C1 segment of cervical spinal cord (tissue), 14 donors: ENCODE measurements around the gene BCLAF1.
"Not testable (repeated sequence)": the region's sequence is repeated elsewhere in the genome, so short reads cannot be mapped to it uniquely, and the experiment has no call there.

Source experiments
- DNase-seq, 14 donors: peaks; one replicate each; lab custom pipeline; 2025; lab: John Stamatoyannopoulos, UW

The BCLAF1 gene

GRCh38 chr6:136312975-136313374 lies 23.3 kb upstream of the BCLAF1 start:
- no peak for DNase-seq

DNA sequence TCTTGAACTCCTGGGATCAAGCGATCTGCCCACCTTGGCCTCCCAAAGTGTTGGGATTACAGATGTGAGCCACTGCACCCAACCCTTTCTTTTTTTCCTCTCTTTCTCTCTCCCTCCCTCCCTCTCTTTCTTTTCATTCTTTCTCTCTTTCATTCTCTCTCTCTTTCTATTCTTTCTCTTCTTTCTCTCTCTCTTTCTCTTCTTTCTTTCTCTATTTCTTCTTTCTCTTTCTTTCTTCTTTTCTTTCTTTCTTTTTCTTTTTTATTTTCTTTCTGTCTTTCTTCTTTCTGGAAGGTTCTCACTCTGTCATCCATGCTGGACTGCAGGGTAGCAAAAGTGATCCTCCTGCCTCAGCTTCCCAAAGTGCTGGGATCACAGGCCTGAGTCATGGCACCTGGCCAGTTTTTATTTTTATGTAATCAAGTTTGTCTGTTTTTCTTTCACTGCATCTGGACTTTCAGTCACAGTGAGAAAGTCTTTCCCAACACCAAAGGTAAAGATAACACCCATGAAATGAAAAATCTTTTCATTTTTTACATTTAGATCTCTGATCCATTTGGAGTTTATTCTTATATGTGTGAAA lies 20.2 kb upstream of the BCLAF1 start:
- DNase-seq, result no peak

DNA sequence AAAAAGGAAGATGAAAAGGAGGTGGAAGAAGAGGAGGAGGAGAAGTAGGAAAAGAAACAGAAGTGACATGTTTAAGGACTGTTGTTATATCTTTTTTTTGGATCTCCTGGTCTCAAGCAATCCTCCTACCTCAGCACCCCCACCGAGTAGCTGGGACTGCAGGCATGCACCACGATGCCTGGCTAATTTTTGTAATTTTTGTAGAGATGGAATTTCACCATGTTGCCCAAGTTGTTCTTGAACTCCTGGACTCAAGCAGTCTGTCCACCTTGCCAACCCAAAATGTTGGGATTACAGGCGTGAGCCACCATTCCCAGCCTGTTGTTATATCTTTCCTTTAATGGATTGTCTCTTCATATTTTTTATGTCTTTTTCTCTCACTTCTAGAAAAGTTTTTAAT lies 19.5 kb upstream of the BCLAF1 start:
- DNase-seq, result no peak

- not testable (repeated sequence) for DNase-seq
Measured at GRCh38 chr6:136308469-136308868, 18.8 kb upstream of the BCLAF1 start.

DNA sequence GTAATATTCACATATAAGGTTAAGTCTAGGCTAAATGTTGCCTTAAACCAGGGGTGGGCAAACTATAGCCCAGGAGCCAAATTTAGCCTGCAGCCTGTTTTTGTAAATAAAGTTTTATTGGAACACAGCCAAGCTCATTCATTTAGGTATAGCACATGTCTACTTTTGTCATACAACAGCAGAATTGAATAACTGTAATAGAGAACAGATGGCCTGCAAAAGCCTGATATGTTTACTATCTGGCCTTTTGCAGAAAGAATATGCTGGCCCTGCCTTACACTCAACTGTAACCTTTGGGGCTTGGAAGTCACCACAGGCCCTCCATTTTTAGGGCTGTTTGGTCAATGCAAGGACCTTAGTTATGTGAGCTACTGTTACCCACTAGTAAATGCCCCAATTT lies 17.7 kb upstream of the BCLAF1 start:
- DNase-seq, result no peak

DNA sequence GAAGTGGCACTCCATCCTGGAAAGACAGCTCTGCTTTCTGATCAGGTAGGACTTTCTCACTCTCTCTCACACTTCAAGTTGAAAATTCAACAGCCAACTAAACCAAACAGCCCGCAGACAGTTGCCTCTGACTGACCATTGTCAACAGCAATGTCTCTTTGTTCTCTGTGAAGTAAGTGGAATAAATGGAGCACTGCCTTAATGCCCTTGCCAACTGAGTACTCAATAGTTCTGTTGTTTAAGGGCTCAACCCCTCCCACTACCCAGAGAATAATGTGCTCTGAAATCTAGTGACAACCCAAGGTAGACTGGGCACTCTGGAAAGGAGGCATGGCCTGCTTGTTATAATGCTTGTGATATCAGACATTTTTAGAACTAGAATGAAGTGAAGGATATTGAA lies 16.8 kb upstream of the BCLAF1 start:
- peak in 8 of 14 donors; percentile 24 to 64 (median 48) for DNase-seq

- DNase-seq, result no peak
Measured at GRCh38 chr6:136304410-136304809, 14.8 kb upstream of the BCLAF1 start.

DNA sequence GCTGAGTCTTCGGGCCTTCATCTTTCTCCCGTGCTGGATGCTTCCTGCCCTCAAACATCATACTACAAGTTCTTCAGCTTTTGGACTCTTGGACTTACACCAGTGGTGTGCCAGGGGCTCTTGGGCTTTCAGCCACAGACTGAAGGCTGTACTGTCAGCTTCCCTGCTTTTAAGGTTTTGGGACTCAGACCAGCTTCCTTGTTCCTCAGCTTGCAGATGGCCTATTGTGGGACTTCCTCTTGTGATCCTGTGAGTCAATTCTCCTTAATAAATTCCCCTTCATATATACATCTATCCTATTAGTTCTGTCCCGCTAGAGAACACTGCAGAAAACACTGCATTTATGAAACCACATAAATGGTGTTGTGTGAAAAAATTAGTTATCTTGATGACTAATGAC lies 13.9 kb upstream of the BCLAF1 start:
- no peak for DNase-seq

DNA sequence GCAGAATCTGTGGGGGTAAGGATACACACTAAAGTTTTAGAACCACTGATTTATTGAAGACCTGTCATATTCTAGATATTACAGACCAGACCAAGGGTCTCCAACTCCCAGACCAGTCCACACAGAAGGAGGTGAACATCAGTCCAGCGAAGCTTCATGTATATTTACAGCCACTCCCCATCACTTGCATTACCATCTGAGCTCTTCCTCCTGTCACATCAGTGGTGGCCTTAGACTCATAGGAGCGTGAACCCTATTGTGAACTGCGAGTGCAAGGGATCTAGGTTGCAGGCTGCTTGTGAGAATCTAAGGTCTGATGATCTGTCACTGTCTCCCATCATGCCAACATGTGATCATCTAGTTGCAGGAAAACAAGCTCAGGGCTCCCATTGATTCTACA lies 5.0 kb upstream of the BCLAF1 start:
- no peak for DNase-seq

- DNase-seq, result peak in 7 of 14 donors; percentile 26 to 86 (median 76)
Measured at GRCh38 chr6:136290410-136291010, 864 bp upstream of the BCLAF1 start.

- DNase-seq, result peak; percentile 36 to 91 (median 84)
Measured at GRCh38 chr6:136289327-136289578, 393 bp downstream of the BCLAF1 start.

GRCh38 chr6:136288566-136289326 lies 900 bp downstream of the BCLAF1 start:
- DNase-seq, result peak in 12 of 14 donors; percentile 27 to 83 (median 72)

DNA sequence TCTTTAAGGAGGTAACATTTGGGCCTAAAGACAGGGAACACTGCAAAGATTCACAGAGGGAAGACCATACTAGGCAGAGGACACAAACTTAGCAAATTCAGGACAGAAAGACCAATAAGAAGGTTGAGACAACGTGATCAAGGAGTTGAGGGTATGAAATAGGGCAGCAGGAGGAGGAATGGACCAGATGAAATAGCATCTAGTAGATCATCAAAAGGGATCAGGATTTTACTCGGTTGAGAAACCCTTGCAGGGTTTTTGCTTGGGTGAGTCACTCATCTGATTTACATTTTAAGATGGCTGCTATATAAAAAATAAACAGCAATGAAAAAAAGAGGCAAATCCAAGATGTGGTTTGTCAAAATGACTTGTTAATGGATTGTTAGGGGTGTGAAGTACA lies 4.7 kb downstream of the BCLAF1 start:
- DNase-seq, result no peak

- no peak for DNase-seq
Measured at GRCh38 chr6:136282906-136283305, 6.7 kb downstream of the BCLAF1 start.

DNA sequence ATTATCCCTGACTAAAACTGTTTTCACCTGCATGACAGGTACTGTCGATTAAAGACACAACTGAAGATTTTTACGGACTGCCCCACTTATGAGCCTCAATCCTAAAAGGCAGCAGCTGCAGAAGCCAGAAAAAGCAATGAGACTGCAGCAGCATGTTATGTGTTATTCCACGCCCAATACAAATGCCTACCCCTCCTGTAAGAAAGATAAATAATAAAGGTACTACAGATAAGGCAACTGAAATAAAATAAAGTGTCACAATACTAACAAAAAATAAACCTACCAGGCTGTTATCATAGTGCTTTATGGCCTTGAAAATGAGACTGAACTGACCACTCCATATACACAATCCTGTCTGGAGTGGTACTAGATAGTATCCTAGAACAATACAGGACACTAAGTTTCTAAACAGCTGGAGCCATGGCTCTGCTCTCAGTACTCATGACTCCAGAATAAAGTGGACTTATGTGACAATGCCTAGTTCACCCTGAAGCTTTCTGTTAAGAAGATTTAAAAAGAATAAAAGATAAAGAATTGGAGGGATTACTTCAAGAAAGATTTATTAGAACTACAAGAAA lies 9.5 kb downstream of the BCLAF1 start:
- no peak for DNase-seq

GRCh38 chr6:136274062-136274461 lies 15.6 kb downstream of the BCLAF1 start:
- no peak for DNase-seq

GRCh38 chr6:136265101-136265500 lies 24.5 kb downstream of the BCLAF1 start:
- DNase-seq, result no peak

GRCh38 chr6:136262940-136263339 lies 26.7 kb downstream of the BCLAF1 start:
- DNase-seq, result no peak

- no peak for DNase-seq
Measured at GRCh38 chr6:136254851-136255466, 34.7 kb downstream of the BCLAF1 start.

DNA sequence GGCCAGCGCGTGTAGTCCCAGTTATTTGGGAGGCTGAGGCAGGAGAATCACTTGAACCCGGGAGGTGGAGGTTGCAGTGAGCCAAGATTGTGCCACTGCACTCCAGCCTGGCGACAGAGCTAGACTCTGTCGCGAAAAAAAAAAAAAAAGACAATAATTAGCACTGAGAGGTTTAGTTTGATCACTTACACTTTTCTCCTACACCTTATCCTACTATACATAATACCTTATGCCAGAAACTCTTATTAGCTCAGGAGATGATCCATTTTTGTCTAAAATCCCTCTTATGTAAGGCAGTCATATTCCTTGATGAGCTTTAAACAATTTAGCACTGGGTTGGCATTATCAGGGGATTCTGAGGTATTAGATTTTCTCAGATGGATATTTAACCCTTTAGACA lies 35.9 kb downstream of the BCLAF1 start:
- DNase-seq, result no peak

DNA sequence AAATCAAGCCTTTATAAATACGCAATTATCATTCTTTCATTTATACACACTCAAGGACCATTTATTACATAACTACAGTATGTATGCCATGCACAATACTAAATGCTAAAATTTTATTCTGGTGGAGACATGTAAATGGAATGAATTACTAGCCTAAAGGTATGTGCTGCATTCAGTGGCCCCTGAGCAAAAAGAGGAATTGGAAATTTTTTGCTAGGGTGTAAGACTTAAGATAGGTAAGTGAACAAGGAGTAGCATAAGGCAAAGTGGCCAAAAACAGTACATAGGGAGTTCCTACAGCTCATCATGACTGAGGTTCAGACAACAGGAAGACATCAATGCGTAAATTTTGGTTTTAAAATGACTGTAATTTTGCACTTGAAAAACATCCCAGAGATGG lies 37.2 kb downstream of the BCLAF1 start:
- no peak for DNase-seq

DNA sequence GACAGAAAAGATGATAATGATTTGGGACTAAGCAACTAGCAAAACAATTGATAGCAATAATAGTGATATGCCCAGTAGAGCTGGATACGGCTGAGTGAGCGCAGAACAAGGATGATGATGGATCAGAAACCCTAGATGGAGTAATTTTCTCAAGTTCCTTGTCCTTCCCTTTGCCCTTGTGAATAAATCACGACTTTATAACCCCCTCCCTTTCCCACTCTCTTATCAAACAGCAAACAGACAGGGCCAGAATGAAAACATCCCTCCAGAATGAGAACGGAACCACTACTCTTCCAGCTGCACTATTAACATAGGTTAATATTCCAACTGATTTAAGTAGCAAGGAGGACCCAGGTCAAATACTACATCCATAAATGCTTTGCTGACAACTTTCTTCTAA lies 38.3 kb downstream of the BCLAF1 start:
- DNase-seq, result no peak

- no peak for DNase-seq
Measured at GRCh38 chr6:136250686-136251008, 39.0 kb downstream of the BCLAF1 start.
